ENCODE results near the gene AKAP13.
A peak's percentile ranks its signal among the peaks of the same experiment; 100 is the strongest.

AKAP13 gene

DNA sequence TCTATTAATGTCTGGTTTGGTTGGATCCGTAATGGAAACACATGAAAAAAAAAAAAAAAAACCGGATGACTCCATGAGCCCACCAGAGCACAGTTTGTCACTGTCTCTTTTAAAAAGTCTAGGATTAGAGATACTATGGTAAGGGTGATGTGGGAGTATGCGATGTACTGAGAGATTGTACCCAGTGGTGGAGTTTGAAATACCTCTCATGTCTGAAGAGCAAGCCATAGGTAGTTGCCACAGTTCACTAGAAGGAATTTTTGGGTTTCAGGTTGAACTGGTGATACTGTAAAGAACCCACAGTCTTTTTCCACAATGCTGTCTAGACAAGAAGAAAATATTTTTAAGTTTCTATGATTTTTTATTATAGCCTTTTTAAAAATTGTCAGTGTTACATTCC lies 281.5 kb downstream of the AKAP13 start:
- TF ChIP-seq GATA2 (IDR thresholded peaks at IDR 0.05; ENCODE audit: low read depth, low read length), result no peak
- no peak for TF ChIP-seq GATA3 (IDR thresholded peaks at IDR 0.05; ENCODE audit: low read depth, low read length)

DNA sequence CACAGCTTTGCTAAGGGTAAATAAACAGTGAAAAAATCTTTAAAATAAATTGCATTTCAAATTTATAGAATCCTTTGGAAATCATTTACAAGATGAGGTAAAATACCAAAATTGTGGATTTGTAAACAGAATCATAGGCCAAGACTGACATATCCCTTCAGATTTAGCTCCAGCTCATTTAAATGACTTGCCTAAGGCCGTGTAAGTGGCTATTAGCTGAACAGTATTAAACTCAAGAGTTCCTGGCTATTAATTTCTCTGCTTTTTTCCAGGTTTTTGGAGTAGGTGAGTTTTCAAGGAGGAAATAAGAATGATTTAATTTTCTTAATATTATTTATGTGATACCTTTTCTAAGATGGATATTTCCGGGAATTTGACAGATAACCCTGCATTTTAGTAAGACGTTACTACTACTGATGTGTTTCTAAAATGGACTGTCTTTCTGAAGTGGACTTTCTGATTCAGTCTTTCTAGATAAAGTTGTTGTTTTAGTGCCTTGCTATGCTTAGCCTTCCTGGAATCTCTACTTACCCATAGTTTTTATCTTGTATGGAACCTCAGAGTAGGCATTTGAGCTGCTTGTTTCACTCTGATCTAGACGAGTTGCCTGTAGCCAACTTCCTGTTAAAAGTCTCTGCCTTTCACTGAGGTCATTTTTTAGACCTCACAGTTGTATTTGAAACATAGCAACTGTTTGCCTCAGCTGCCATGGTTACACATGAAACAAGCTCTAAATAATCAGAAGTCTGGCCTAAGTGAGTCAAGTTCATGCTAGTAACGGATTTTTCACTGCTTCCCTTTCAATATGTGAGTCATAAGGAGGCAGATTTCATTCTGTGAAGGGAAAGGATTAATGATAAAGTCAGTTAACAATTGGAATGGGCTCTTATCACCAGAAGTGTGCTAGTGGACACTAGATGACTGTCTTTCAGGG lies 287.4 kb downstream of the AKAP13 start:
- TF ChIP-seq GATA2 (IDR thresholded peaks at IDR 0.05; ENCODE audit: low read depth, low read length), result no peak
- no peak for TF ChIP-seq GATA3 (IDR thresholded peaks at IDR 0.05; ENCODE audit: low read depth, low read length)

GRCh38 chr15:85671156-85671555 lies 290.8 kb downstream of the AKAP13 start:
- TF ChIP-seq GATA2 (IDR thresholded peaks at IDR 0.05; ENCODE audit: low read depth, low read length) (no peak), GATA3 (IDR thresholded peaks at IDR 0.05; ENCODE audit: low read depth, low read length) (no peak)

- TF ChIP-seq GATA2 (IDR thresholded peaks at IDR 0.05; ENCODE audit: low read depth, low read length) (no peak), GATA3 (IDR thresholded peaks at IDR 0.05; ENCODE audit: low read depth, low read length) (no peak)
Observed at GRCh38 chr15:85672332-85673084, 292.1 kb downstream of the AKAP13 start.

DNA sequence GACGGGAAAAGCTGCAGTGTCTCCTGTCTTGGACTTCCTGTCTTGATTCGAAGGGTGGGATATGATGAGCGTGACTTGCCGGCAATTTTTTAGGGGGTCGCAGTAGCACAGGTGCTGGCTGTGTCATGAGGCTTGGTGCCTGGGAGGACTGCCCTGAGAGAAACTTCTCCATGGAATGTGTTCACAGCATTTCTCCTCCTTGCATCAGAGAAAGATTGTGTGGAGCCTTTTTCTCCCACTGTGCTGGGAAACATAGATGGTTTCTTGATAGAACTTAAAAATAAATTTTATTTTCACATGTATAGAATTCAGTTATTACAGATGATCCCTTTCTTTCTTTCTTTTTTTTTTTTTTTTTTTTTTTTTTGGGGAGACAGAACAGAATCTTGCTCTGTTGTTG lies 292.9 kb downstream of the AKAP13 start:
- TF ChIP-seq GATA2 (IDR thresholded peaks at IDR 0.05; ENCODE audit: low read depth, low read length) (no peak), GATA3 (IDR thresholded peaks at IDR 0.05; ENCODE audit: low read depth, low read length) (no peak)

DNA sequence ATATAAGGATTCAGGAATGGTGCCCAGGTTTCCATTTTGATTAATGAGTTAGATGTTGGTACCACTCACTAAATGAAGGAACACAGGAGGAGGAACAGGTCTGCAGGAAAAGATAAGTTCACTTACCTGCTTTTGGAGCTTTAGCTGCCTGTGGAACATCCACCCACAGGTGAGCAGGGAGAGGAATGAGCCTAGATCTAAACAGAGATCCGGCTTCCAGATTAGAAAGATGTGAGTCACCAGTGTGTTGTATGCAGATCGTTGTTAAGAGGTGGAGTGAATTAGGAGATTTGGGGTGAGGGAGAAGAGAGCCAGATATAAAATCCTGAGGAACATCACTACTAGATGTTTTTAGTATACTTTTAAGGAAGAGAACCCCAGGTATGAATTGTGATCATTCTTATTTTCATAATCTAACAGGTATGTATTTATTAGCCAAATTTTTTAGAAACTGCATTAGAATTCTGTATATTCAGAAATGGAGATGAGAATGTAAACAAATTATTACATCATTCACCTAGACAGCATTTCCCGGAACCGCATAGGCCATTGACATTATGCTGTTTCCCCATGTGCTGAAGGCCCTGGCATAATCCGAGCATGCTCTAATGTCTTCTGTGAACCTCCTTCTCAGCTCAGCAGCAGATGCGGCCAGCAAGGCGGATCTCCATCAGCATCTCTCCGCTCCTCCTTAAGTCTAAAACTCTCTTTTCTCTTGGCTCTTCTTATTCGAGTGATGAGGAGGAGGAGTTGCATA lies 296.1 kb downstream of the AKAP13 start:
- TF ChIP-seq GATA3 (IDR thresholded peaks at IDR 0.05; ENCODE audit: low read depth, low read length), result no peak
- TF ChIP-seq GATA2 (IDR thresholded peaks at IDR 0.05; ENCODE audit: low read depth, low read length), result no peak

- TF ChIP-seq GATA2 (IDR thresholded peaks at IDR 0.05; ENCODE audit: low read depth, low read length), result no peak
- no peak for TF ChIP-seq GATA3 (IDR thresholded peaks at IDR 0.05; ENCODE audit: low read depth, low read length)
Observed at GRCh38 chr15:85679231-85679630, 298.8 kb downstream of the AKAP13 start.

- TF ChIP-seq GATA2 (IDR thresholded peaks at IDR 0.05; ENCODE audit: low read depth, low read length) (peak; percentile 30; the same call in 1 of the 2 replicates), GATA3 (IDR thresholded peaks at IDR 0.05; ENCODE audit: low read depth, low read length) (no peak)
Observed at GRCh38 chr15:85681386-85681785, 301.0 kb downstream of the AKAP13 start.

DNA sequence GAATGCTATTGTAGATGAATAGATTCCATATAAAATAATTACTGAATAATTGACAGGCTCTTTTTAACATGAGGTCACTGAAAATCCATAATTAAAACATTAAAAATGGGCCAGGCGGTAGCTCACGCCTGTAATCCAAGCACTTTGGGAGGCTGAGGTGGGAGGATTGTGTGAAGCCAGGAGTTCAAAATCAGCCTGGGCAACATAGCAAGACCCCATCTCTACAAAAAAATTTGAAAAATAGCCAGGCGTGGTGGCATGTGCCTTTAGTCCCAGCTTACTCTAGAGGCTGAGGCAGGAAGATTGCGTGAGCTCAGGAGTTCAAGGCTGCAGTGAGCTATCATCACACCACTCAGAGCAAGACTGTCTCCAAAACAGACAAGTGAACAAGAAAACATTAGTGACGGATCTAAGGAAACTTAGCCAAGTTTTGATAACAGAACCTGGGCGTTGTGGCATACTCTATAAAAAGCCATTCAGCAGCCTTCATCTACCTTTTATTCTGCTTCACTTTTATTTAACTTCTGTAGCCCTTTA lies 303.8 kb downstream of the AKAP13 start:
- no peak for TF ChIP-seq GATA2 (IDR thresholded peaks at IDR 0.05; ENCODE audit: low read depth, low read length)

DNA sequence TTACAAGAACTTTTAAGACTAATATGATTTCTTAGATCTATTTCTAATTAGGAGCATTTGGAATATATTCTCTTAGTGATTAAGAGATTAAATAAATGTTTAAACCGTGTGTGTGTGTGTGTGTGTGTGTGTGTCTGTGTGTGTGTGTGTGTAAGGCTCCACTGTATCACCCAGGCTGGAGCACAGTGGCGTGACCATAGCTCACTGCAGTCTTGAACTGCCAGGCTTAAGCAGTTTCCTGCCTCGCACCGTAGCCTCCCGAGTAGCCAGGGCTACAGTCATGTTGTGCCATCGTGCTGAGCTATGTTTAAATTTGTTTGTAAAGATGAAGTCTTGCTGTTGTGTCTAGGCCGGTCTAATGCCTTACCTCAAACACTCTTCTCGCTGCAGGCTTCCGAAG lies 305.0 kb downstream of the AKAP13 start:
- TF ChIP-seq GATA3 (IDR thresholded peaks at IDR 0.05; ENCODE audit: low read depth, low read length) (no peak), GATA2 (IDR thresholded peaks at IDR 0.05; ENCODE audit: low read depth, low read length) (no peak)

DNA sequence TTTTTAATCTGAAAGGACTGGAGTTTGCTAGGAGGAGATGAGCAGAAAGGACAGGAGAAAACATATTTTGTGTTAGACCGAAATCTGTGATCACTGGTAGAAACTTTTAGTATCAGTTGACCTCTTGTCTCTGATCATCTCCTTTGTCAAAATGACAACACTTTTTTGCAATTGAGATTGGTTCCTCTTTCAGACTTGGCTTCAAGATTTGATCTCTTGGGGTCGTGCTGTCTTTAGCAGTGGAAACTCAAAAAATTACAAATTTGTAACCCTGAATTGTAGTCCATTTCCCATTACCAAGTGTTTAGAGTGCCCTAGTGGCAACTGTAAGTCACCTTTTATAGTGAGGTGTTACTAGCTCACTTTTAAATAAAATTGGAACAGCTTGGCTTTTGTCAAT lies 306.9 kb downstream of the AKAP13 start:
- TF ChIP-seq GATA3 (IDR thresholded peaks at IDR 0.05; ENCODE audit: low read depth, low read length) (no peak), GATA2 (IDR thresholded peaks at IDR 0.05; ENCODE audit: low read depth, low read length) (no peak)

- TF ChIP-seq GATA2 (IDR thresholded peaks at IDR 0.05; ENCODE audit: low read depth, low read length) (no peak), GATA3 (IDR thresholded peaks at IDR 0.05; ENCODE audit: low read depth, low read length) (no peak)
Observed at GRCh38 chr15:85688711-85689110, 308.3 kb downstream of the AKAP13 start.

GRCh38 chr15:85689729-85690128 lies 309.3 kb downstream of the AKAP13 start:
- TF ChIP-seq GATA3 (IDR thresholded peaks at IDR 0.05; ENCODE audit: low read depth, low read length), result no peak
- no peak for TF ChIP-seq GATA2 (IDR thresholded peaks at IDR 0.05; ENCODE audit: low read depth, low read length)
